ENCODE results near the gene CCDC88A.
"Not testable (repeated sequence)": the region's sequence is repeated elsewhere in the genome, so short reads cannot be mapped to it uniquely, and the experiment has no call there.

Gene CCDC88A

GRCh38 chr2:55419679-55420438, at the start of gene CCDC88A:
TSS of gene CCDC88A (minus strand) at chr2:55419856. CDS start at chr2:55419079, 777 bp downstream.
- DNase-seq: peak; percentile 75

- no peak for DNase-seq
Observed at GRCh38 chr2:55461679-55462078, 42.0 kb upstream of the CCDC88A start.

- no peak for DNase-seq
Observed at GRCh38 chr2:55460562-55460961, 40.9 kb upstream of the CCDC88A start.

GRCh38 chr2:55459714-55460274, 40.1 kb upstream of the CCDC88A start:
- no peak for DNase-seq

- DNase-seq: no peak
Observed at GRCh38 chr2:55459279-55459678, 39.6 kb upstream of the CCDC88A start.

GRCh38 chr2:55454121-55454520, 34.5 kb upstream of the CCDC88A start:
- DNase-seq: no peak

- DNase-seq: no peak
Observed at GRCh38 chr2:55452879-55453278, 33.2 kb upstream of the CCDC88A start.

- no peak for DNase-seq
Observed at GRCh38 chr2:55451699-55452098, 32.0 kb upstream of the CCDC88A start.

GRCh38 chr2:55450014-55450413, 30.4 kb upstream of the CCDC88A start:
- not testable (repeated sequence) for DNase-seq

- DNase-seq: not testable (repeated sequence)
Observed at GRCh38 chr2:55442045-55442760, 22.5 kb upstream of the CCDC88A start.

GRCh38 chr2:55441280-55441892, 21.7 kb upstream of the CCDC88A start:
- DNase-seq: no peak

GRCh38 chr2:55439101-55439397, 19.4 kb upstream of the CCDC88A start:
- DNase-seq: no peak

GRCh38 chr2:55438391-55439100, 18.9 kb upstream of the CCDC88A start:
- DNase-seq: no peak

GRCh38 chr2:55437515-55438390, 18.1 kb upstream of the CCDC88A start:
- DNase-seq: no peak

GRCh38 chr2:55431982-55432627, 12.4 kb upstream of the CCDC88A start:
- no peak for DNase-seq

- DNase-seq: no peak
Observed at GRCh38 chr2:55430211-55430975, 10.7 kb upstream of the CCDC88A start.

GRCh38 chr2:55428258-55428657, 8.6 kb upstream of the CCDC88A start:
- no peak for DNase-seq

GRCh38 chr2:55425431-55425831, 5.8 kb upstream of the CCDC88A start:
- no peak for DNase-seq

- no peak for DNase-seq
Observed at GRCh38 chr2:55422876-55423665, 3.4 kb upstream of the CCDC88A start.

GRCh38 chr2:55421326-55421725, 1.7 kb upstream of the CCDC88A start:
- DNase-seq: no peak

Data from activated CD4-positive, CD25-positive, alpha-beta regulatory T cell treated with anti-CD3 and anti-CD28 coated beads, Interleukin-2, amount 50 U/mL, for 72 hours (primary cell).